Measurements from ENCODE around the gene SYTL3. TPM values are rescaled to one million over a fixed set of nuclear protein-coding genes. Genes with fewer than 3 reads are reported as not detected.
"Not testable (repeated sequence)": the region's sequence is repeated elsewhere in the genome, so short reads cannot be mapped to it uniquely, and the experiment has no call there.

SYTL3 gene
- total RNA-seq, 1 experiment from 2014 or later, result 13.8 TPM

- DNase-seq (ENCODE audit: low read depth), result no peak
Observed at GRCh38 chr6:158687506-158687905, 37.7 kb downstream of the SYTL3 start.

- no peak for DNase-seq (ENCODE audit: low read depth)
Observed at GRCh38 chr6:158688860-158689259, 39.0 kb downstream of the SYTL3 start.

GRCh38 chr6:158694913-158695312, 45.1 kb downstream of the SYTL3 start:
- DNase-seq (ENCODE audit: low read depth), result no peak

- DNase-seq (ENCODE audit: low read depth), result no peak
Observed at GRCh38 chr6:158697811-158698210, 48.0 kb downstream of the SYTL3 start.

GRCh38 chr6:158698931-158699330, 49.1 kb downstream of the SYTL3 start:
- DNase-seq (ENCODE audit: low read depth), result no peak

- DNase-seq (ENCODE audit: low read depth), result not testable (repeated sequence)
Observed at GRCh38 chr6:158701268-158701667, 51.4 kb downstream of the SYTL3 start.

- DNase-seq (ENCODE audit: low read depth), result no peak
Observed at GRCh38 chr6:158703111-158703836, 53.4 kb downstream of the SYTL3 start.

GRCh38 chr6:158703837-158704822, 54.3 kb downstream of the SYTL3 start:
- DNase-seq (ENCODE audit: low read depth), result peak; percentile 83

- no peak for DNase-seq (ENCODE audit: low read depth)
Observed at GRCh38 chr6:158705386-158706126, 55.7 kb downstream of the SYTL3 start.

GRCh38 chr6:158706369-158706982, 56.6 kb downstream of the SYTL3 start:
- peak; percentile 67 for DNase-seq (ENCODE audit: low read depth)

- DNase-seq (ENCODE audit: low read depth), result peak; percentile 65
Observed at GRCh38 chr6:158707120-158707820, 57.4 kb downstream of the SYTL3 start.

- peak; percentile 41 for DNase-seq (ENCODE audit: low read depth)
Observed at GRCh38 chr6:158707821-158708195, 58.0 kb downstream of the SYTL3 start.

GRCh38 chr6:158708239-158708638, 58.4 kb downstream of the SYTL3 start:
- peak; percentile 36 for DNase-seq (ENCODE audit: low read depth)

GRCh38 chr6:158709809-158710208, 60.0 kb downstream of the SYTL3 start:
- DNase-seq (ENCODE audit: low read depth), result no peak

- DNase-seq (ENCODE audit: low read depth), result peak; percentile 75
Observed at GRCh38 chr6:158711264-158711663, 61.4 kb downstream of the SYTL3 start.

- no peak for DNase-seq (ENCODE audit: low read depth)
Observed at GRCh38 chr6:158713469-158713868, 63.6 kb downstream of the SYTL3 start.

GRCh38 chr6:158714706-158715105, 64.9 kb downstream of the SYTL3 start:
- no peak for DNase-seq (ENCODE audit: low read depth)

- no peak for DNase-seq (ENCODE audit: low read depth)
Observed at GRCh38 chr6:158715330-158716311, 65.8 kb downstream of the SYTL3 start.
